HCEC 1CT (cell line): ENCODE data around the gene HIGD1B.
A peak's percentile ranks its signal among the peaks of the same experiment; 100 is the strongest.
"Not testable (repeated sequence)": the region's sequence is repeated elsewhere in the genome, so short reads cannot be mapped to it uniquely, and the experiment has no call there.

Experiments
- DNase-seq: peaks from one replicate; pipeline ENCODE4 v3.0.0-alpha.2; 2017

The HIGD1B gene

GRCh38 chr17:44847586-44847985 is at the start of gene HIGD1B:
HIGD1B (plus strand) TSS chr17:44847883; CDS start chr17:44848153, 270 bp downstream.
- DNase-seq: no peak

GRCh38 chr17:44798356-44798755 is 49.3 kb upstream of the HIGD1B start:
- DNase-seq: no peak

GRCh38 chr17:44801880-44802279 is 45.8 kb upstream of the HIGD1B start:
- DNase-seq: no peak

GRCh38 chr17:44804302-44805089 is 43.2 kb upstream of the HIGD1B start:
- DNase-seq: no peak

- no peak for DNase-seq
Observed at GRCh38 chr17:44807093-44807816, 40.4 kb upstream of the HIGD1B start.

- no peak for DNase-seq
Observed at GRCh38 chr17:44807817-44808155, 39.9 kb upstream of the HIGD1B start.

GRCh38 chr17:44808156-44808555 is 39.5 kb upstream of the HIGD1B start:
- no peak for DNase-seq

GRCh38 chr17:44808656-44809388 is 38.9 kb upstream of the HIGD1B start:
- DNase-seq: not testable (repeated sequence)

GRCh38 chr17:44812263-44812662 is 35.4 kb upstream of the HIGD1B start:
- DNase-seq: no peak

- not testable (repeated sequence) for DNase-seq
Observed at GRCh38 chr17:44818508-44818907, 29.2 kb upstream of the HIGD1B start.

GRCh38 chr17:44820631-44821212 is 27.0 kb upstream of the HIGD1B start:
- peak; percentile 97 for DNase-seq

- not testable (repeated sequence) for DNase-seq
Observed at GRCh38 chr17:44825236-44825635, 22.4 kb upstream of the HIGD1B start.

GRCh38 chr17:44826123-44826790 is 21.4 kb upstream of the HIGD1B start:
- DNase-seq: no peak

GRCh38 chr17:44827863-44828262 is 19.8 kb upstream of the HIGD1B start:
- DNase-seq: peak; percentile 27

GRCh38 chr17:44828919-44829522 is 18.7 kb upstream of the HIGD1B start:
- DNase-seq: peak; percentile 34

GRCh38 chr17:44829523-44830358 is 17.9 kb upstream of the HIGD1B start, which contains the start of gene GJC1:
GJC1 (minus strand) TSS chr17:44830287; CDS start chr17:44805817, 24,470 bp downstream.
- peak; percentile 48 for DNase-seq

GRCh38 chr17:44830359-44831288 is 17.1 kb upstream of the HIGD1B start:
- peak; percentile 19 for DNase-seq

- DNase-seq: no peak
Observed at GRCh38 chr17:44831371-44831770, 16.3 kb upstream of the HIGD1B start.

GRCh38 chr17:44832805-44833204 is 14.9 kb upstream of the HIGD1B start:
- DNase-seq: no peak

GRCh38 chr17:44837196-44837595 is 10.5 kb upstream of the HIGD1B start:
- no peak for DNase-seq
